HEK293T (cell line): ENCODE data around the gene MLLT11.

ENCODE experiments used
- CTCF ChIA-PET: fragments of 350-600 bp; formaldehyde crosslinking; extraction: SDS; loops from one replicate; lab custom pipeline; 2021; ENCODE audit warnings: antibody characterized with exemption, inconsistent platforms; lab: Yijun Ruan, JAX
- POLR2A ChIA-PET: fragments of 350-600 bp; formaldehyde crosslinking; extraction: SDS; loops from one replicate; lab custom pipeline; 2020; ENCODE audit warnings: antibody characterized with exemption, inconsistent platforms; lab: Yijun Ruan, JAX
- DNase-seq: peaks from one replicate; pipeline ENCODE4 v3.0.0; 2012; ENCODE audit warnings: mixed read lengths; ENCODE audit errors: extremely low spot score
- ARNT ChIP-seq: fragments of 450-650 bp; IDR thresholded peaks from 2 replicates; pipeline ENCODE4 v1.6.1; 2017; ENCODE audit warnings: mild to moderate bottlenecking
- BHLHE40 ChIP-seq: fragments of 450-650 bp; IDR thresholded peaks from 2 replicates; pipeline ENCODE4 v1.6.1; 2016; ENCODE audit warnings: mild to moderate bottlenecking, moderate library complexity, borderline replicate concordance
- CTBP1 ChIP-seq: fragments of 450-650 bp; IDR thresholded peaks from 2 replicates; pipeline ENCODE4 v1.6.1; 2016; ENCODE audit warnings: borderline replicate concordance
- FOXA1 ChIP-seq: fragments of 450-650 bp; IDR thresholded peaks from 2 replicates; pipeline ENCODE4 v1.6.1; 2016; ENCODE audit warnings: mild to moderate bottlenecking
- FOXK2 ChIP-seq: fragments of 450-650 bp; IDR thresholded peaks from 2 replicates; pipeline ENCODE4 v1.6.1; 2016; ENCODE audit warnings: mild to moderate bottlenecking
- FOXM1 ChIP-seq: fragments of 450-650 bp; IDR thresholded peaks from 2 replicates; pipeline ENCODE4 v1.6.1; 2017; ENCODE audit warnings: mild to moderate bottlenecking, borderline replicate concordance
- HDGF ChIP-seq: fragments of 450-650 bp; IDR thresholded peaks from 2 replicates; pipeline ENCODE4 v1.6.1; 2017; ENCODE audit warnings: antibody characterized with exemption, borderline replicate concordance
- L3MBTL2 ChIP-seq: fragments of 450-650 bp; conservative IDR thresholded peaks from 2 replicates; pipeline ENCODE4 v1.6.1; 2016; ENCODE audit warnings: mild to moderate bottlenecking
- LEF1 ChIP-seq: fragments of 450-650 bp; IDR thresholded peaks from 2 replicates; pipeline ENCODE4 v1.6.1; 2017; ENCODE audit warnings: mild to moderate bottlenecking, borderline replicate concordance
- NFRKB ChIP-seq: fragments of 450-650 bp; IDR thresholded peaks from 2 replicates; pipeline ENCODE4 v1.6.1; 2016; ENCODE audit warnings: mild to moderate bottlenecking, moderate library complexity
- PKNOX1 ChIP-seq: fragments of 450-650 bp; IDR thresholded peaks from 2 replicates; pipeline ENCODE4 v1.6.1; 2016
- SP1 ChIP-seq: fragments of 450-650 bp; IDR thresholded peaks from 2 replicates; pipeline ENCODE4 v1.6.1; 2017
- SUZ12 ChIP-seq: fragments of 450-650 bp; IDR thresholded peaks from 2 replicates; pipeline ENCODE4 v1.6.1; 2016; ENCODE audit warnings: mild to moderate bottlenecking
- TARDBP ChIP-seq: fragments of 450-650 bp; IDR thresholded peaks from 2 replicates; pipeline ENCODE4 v1.6.1; 2016
- ZNF384 ChIP-seq: fragments of 450-650 bp; IDR thresholded peaks from 2 replicates; pipeline ENCODE4 v1.6.1; 2016

Gene MLLT11

DNA sequence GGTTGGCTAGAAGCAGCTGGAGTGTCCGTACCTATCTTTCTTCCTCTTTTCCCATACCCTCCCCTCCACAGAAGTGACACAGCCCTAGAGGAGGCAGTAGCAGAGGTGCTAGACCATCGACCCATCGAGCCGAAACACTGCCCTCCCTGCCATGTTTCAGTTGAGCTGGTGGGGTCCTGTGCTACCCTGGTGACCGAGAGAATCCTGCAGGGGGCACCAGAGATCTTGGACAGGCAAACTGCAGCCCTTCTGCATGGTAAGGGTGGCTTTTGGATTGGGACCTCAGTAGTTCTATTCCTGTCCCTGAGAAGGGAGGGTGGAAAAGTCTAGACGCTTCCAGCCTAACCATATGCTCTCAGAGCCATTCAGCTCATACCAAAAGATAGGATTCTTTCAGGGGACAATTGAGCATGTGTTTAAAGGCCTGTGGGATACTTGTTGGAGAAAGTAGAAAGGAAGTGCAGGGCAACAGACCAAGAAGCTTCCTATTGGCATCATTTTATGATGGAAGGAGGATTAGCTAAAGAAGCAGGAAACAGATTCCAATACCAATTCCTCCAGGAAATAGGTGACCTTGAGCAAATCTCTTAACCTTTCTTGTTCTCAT lies 35.6 kb upstream of the MLLT11 start:
- ChIA-PET CTCF (interaction anchor here (0.6 to 1.3 kb wide), 10 partner anchors 14 to 92 kb away, joined by 3 to 6 read pairs (median 3); no protein-coding TSS in a partner anchor), POLR2A (interaction anchor here (0.6 to 0.8 kb wide), 2 partner anchors 10 to 257 kb away, joined by 3 read pairs; partner anchors contain the start of gene ZNF687)

GRCh38 chr1:151026460-151026859 lies 33.7 kb upstream of the MLLT11 start:
- DNase-seq = no peak
- ChIA-PET CTCF (interaction anchor here (1.0 kb wide), 1 partner anchor 50 kb away, joined by 3 read pairs; no protein-coding TSS in a partner anchor), POLR2A (no interaction called here)
- TF ChIP-seq FOXM1 (no peak), L3MBTL2 (no peak)

More for the DNA sequence above, 35.6 kb upstream of the MLLT11 start:
- no peak for TF ChIP-seq FOXM1
- TF ChIP-seq SP1 = no peak
- TF ChIP-seq SUZ12 = no peak
- TF ChIP-seq NFRKB = no peak
- TF ChIP-seq ARNT = no peak
- TF ChIP-seq BHLHE40 = no peak
- TF ChIP-seq ZNF384 = no peak
- no peak for TF ChIP-seq TARDBP
- no peak for TF ChIP-seq FOXA1
- TF ChIP-seq FOXK2 = no peak
- TF ChIP-seq L3MBTL2 = no peak
- no peak for TF ChIP-seq PKNOX1
- no peak for TF ChIP-seq HDGF
- peak; percentile 84 for DNase-seq

DNA sequence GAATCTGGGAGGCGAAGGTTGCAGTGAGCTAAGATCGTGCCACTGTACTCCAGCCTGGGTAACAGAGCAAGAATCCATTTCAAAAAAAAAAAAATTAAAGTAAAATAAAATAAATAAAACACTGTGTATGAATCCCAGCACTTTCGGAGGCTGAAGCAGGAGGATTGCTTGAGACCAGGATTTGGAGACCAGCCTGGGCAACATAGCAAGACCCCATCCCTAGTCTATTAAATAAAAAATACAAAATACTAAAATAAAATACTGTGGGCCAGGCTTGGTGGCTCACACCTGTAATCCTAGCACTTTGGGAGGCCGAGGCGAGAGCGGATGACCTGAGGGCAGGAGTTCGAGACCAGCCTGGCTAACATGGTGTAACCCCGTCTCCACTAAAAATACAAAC lies 28.0 kb upstream of the MLLT11 start:
- POLR2A ChIA-PET = interaction anchor here (0.9 to 1.3 kb wide), 2 partner anchors 16 to 39 kb away, joined by 3 to 6 read pairs; partner anchors contain the start of genes C1orf56 and GABPB2
- DNase-seq = no peak
- CTCF ChIA-PET = no interaction called here
- TF ChIP-seq LEF1 = no peak
- no peak for TF ChIP-seq NFRKB
- TF ChIP-seq FOXK2 = no peak
- no peak for TF ChIP-seq ZNF384
- TF ChIP-seq CTBP1 = no peak

DNA sequence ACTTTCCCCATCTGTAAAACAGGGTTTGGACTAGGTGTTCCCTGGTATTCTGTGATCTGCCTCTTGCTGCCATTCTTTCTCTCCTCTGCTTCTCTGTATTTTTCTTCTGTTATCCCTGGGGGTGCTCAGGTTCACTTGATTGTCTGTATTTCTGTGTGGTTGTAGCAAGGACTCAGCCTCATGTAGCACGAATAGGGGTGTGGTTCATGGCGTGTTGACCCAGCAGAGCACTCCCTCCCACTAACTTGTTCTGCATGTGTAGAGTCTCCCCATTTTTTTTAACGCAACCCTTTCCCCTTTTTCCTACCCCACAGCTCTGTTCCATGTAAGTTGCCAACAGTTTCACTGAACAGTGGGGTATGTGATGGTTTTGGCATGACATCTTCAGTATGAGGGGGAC lies 25.0 kb upstream of the MLLT11 start:
- ChIA-PET CTCF (interaction anchor here (0.6 to 1.7 kb wide), 3 partner anchors 11 to 951 kb away, joined by 3 to 4 read pairs (median 3); no protein-coding TSS in a partner anchor), POLR2A (no interaction called here)
- no peak for DNase-seq
- TF ChIP-seq NFRKB (no peak), LEF1 (no peak), CTBP1 (no peak), BHLHE40 (no peak), SUZ12 (no peak), SP1 (no peak), ZNF384 (no peak), L3MBTL2 (no peak), HDGF (no peak), FOXK2 (no peak)

DNA sequence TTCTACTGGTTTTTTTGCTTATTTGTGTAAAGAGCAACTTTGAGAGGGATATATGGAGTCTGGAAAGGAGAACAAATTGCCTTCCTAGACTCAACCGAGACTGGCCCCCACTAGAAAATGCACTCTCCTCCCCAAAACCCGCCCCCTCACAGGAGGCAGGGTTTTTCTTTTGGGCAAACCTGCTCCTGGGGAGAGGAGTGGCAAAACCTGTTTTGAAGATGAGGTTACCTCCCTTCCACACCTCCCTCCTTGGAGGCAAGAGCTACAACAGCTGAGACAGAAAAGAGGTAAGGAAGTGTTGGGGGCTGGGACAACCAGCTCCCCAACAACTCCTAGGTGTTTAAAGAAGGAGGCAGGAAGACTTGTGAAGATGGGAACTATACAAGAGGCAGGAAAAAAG lies 23.8 kb upstream of the MLLT11 start, which contains the start of gene BNIPL:
Gene BNIPL (plus strand): TSS at position 231 of the 400 bp plus-strand sequence. CDS start 140 bp downstream, at position 371.
- TF ChIP-seq BHLHE40 (no peak), FOXA1 (no peak), PKNOX1 (no peak), FOXK2 (no peak), TARDBP (no peak), CTBP1 (no peak), ARNT (no peak), HDGF (no peak), L3MBTL2 (no peak)
- ChIA-PET CTCF (no interaction called here), POLR2A (interaction anchor here (1.6 kb wide), 1 partner anchor 12 kb away, joined by 4 read pairs; the partner anchor contains the start of gene C1orf56)
- DNase-seq = no peak

DNA sequence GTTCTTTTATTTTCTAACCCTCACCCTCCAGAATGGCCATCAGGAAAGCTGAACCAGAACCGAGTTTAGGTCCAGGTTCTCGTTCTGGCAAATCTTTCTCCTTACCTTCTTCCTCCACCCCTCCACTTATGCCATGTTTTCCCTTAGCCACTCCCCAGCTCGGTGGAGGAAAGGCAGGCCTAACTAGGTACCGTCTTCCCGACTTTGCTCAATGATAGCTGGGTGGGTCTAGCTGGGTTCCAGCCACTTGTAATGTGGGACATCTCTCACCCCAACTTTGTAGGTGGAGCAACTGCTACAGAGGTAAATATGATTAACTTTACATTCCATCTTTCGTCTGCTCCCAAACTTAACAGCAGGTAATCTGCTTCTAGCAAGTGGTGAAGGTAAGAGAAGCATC lies 23.2 kb upstream of the MLLT11 start:
- no peak for DNase-seq
- POLR2A ChIA-PET = interaction anchor here (1.6 kb wide), 1 partner anchor 11 kb away, joined by 4 read pairs; the partner anchor contains the start of gene C1orf56
- CTCF ChIA-PET = no interaction called here
- TF ChIP-seq FOXK2 = no peak
- no peak for TF ChIP-seq PKNOX1
- no peak for TF ChIP-seq SUZ12
- TF ChIP-seq SP1 = no peak
- TF ChIP-seq HDGF = no peak
- no peak for TF ChIP-seq L3MBTL2
- no peak for TF ChIP-seq TARDBP
- no peak for TF ChIP-seq BHLHE40
- TF ChIP-seq FOXM1 = no peak

DNA sequence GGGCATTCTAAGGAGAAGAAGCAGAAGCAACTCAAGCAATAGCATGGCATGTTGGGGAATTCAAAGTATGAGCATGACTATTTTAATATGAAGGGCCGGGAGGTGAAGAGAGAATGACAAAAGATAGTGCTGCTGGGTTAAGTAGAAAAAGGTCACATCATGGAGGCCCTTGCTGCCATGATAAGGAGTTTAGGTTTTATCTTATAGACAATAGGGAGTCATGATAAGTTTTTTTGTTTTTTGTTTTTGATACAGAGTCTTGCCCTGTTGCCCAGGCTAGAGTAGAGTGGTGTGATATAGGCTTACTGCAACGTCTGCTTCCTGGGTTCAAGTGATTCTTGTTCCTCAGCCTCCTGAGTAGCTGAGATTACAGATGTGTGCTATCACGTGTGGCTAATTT lies 20.7 kb upstream of the MLLT11 start:
- ChIA-PET CTCF (no interaction called here), POLR2A (interaction anchor here (0.9 kb wide), 1 partner anchor 22 kb away, joined by 3 read pairs; no protein-coding TSS in a partner anchor)
- no peak for DNase-seq
- TF ChIP-seq LEF1 (no peak), PKNOX1 (no peak), SP1 (no peak)
